HG03520 (cell line): ENCODE data around the gene FGD4.
"Not testable (repeated sequence)": the region's sequence is repeated elsewhere in the genome, so short reads cannot be mapped to it uniquely, and the experiment has no call there.

Experiments used
- ATAC-seq: cut with Tn5 transposase; IDR thresholded peaks from one replicate; pipeline ENCODE4 v1.9.1; 2021; ENCODE audit warnings: mild to moderate bottlenecking, moderate library complexity; ENCODE audit not compliant: unreplicated experiment

FGD4 gene

DNA sequence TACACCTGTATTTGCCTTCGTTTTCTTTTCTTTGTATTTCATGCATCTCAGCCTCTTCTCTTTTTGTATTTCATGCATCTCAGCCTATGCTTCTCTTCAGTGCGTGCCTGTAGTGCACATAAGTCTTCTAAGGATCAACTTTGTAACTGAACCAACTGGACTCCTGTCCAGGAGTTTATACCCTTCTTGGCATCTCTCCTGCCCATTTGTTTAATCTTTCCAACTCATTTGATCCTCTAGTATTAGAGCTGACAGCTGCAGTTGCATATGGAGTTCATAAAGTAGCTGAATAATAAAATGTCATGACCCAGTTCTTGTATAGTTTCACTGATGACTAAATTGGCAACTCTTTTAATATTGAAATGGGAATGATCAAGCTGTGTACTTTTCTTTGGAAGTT, 89.7 kb downstream of the FGD4 start:
- ATAC-seq: no peak

DNA sequence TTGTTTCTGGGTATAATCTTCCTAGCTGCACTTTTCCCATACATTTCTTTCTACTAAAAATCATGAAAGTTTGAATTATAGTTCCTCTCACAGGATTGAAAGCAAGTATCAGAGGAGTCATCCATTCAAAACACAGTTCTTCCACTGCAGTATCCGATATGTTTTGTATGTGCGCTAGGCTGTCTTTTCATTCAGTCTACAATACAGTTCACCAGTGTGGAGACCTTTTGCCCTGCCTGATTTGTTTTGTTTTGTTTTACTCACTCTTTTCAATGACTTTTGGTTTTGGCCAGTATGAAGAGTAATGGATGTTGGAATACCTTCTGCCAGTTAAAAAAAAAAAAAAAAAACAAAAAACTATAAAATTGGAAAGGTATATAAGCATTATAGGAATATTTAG, 91.4 kb downstream of the FGD4 start:
- ATAC-seq: no peak

DNA sequence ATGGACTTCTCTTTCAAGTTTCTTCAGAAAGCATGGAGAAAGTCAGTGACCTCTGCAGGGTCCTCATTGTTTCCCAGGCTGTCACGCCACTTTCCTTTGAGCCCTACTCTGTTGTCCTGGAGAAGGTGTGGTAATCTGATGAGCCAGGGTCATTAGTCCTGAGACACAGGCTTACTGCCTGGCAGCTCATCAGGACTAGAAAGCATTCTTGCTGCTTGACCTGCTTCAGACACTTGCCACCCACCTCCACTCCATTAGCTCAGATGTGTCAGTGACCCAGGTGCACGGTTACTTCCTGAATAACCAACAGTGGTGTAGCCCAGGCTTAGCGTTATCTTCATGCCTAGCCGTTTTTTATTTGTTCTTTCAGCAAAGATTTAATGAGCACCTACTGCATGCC, 93.9 kb downstream of the FGD4 start:
- ATAC-seq: no peak

DNA sequence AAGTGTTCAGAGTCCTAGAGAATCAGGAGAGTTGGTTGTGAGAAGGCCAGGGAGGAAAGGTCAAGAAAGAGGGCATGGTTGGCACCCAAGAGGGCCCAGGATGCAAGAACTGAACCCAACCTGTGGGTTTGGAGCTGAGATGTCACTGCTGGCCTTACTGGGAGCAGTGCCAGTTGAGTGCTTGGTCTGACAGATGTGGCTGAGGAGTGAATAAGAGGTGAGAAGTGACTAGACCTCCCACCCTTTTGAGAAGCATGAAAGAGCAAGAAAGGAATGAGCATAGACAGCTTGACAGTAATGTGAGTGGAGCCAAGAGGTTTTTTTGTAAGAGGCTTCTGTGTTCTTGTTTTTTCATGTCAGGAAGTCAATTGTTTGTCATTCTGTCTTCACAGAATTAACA, 95.3 kb downstream of the FGD4 start:
- ATAC-seq: no peak

DNA sequence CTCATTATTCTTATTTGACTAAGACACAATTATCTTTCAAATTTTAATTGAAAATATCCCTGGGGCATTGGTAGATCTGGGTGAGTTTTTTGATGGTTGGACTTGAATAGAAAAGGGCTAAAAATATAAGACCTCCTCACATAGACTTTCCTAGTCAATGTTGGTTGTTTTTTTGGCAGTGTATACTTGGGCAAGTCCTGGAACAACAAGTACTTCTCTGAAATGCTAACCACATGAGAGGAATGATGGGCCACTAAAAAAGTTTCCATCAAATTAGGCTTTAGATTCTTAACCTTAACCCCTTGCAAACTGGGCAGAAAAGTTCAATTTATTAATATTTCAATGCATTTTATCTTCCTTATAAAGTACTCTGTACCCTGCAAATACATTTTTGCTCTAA, 97.6 kb downstream of the FGD4 start:
- ATAC-seq: no peak

DNA sequence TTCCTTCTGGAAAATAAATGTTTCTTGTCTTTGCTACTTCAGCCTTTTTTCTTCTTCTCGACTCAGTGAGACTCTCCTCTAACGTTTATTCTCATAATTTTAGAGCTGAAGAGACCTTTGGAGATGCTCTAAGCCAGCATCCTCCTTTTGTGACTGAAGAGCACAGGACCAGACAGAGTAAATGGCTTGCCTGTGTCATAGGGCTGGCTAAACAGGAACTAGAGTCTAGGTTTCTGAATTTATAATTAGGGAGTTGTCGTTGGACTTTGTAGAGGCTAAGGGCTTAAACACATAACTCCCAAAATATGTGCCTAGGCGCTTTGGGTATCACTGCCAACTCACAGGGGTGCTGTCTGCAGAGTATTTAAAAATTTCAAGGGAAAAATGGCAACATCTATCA, 98.5 kb downstream of the FGD4 start:
- ATAC-seq: no peak

DNA sequence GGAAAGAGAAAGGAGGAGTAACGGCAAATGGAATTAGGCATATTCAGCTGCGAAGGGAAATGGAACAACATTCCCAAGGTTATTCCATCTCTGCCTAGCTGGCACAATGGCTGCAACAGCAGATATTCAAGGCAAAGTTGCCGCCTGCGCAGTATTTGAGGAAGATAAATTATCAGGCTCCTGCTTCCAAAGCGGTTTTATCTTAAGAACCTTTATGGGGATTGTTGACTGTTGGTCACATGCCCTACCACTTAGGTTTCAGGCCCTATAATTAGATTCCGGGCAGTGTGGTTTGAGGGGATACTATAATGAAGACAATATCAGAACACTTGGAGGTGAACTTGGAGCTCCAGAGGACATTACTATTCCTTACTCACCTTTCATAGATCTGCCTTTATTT, 99.7 kb downstream of the FGD4 start:
- ATAC-seq: no peak

DNA sequence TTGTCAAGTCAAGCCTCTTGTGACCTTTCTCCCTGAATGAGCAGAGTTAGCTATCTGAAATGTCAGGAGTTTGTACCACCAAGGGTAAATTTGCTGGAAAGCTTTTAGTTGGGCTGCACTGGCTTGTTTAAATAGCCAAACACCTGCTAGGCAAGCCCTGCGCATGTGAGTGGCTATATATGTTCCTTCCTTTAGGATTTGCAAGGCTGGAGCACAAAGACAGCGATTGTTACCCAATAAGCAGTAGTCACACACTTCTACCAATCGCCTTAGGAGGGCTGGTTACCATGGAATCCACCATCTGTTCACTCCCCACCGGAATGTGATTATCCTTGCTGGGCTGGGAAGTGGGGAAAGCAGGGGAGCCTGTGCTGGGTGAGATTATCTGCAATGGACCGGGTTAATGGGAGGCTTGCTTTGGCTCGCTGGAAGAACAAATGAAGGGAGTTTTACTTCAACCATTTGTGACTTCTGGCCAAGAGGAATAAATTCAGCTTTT, 102.5 kb downstream of the FGD4 start:
- no peak for ATAC-seq

DNA sequence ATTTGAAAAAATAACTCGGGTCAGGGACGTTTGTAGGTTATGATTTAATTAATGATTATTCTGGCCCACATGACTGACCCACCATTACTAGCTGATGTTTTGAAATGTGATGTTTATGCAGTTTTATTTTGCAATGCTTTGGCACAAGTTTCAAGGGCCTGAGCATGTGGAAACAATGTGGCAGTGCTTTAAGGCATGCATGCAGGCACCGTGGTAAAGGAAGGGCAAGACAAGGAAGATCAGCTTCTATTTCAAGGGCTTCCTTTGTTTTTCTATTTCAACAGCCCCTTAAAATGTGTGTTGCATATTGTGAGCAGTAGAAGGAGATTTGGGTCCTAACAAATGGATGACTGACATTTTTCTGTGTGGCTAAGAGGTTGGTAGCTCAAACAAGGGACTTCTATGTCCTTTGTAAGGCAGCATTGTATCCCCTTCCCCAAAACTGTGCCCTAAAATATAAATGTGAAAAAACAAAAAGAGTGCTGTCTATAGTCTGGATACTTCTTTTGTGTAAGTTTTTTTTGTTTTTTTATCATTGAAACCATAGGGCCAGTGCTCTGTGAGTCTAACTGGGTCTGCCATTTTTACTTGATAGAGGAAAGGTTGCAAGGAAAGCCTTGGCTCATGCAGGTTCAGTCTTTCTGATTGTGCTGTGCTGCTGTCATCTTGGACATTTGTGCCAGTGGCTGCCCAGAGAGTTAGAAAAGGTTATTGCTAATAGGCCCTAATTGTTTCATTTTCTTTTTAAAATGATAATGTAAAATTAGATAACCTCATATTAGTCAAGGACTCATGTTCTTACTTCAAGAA, 103.5 kb downstream of the FGD4 start:
- ATAC-seq: no peak

DNA sequence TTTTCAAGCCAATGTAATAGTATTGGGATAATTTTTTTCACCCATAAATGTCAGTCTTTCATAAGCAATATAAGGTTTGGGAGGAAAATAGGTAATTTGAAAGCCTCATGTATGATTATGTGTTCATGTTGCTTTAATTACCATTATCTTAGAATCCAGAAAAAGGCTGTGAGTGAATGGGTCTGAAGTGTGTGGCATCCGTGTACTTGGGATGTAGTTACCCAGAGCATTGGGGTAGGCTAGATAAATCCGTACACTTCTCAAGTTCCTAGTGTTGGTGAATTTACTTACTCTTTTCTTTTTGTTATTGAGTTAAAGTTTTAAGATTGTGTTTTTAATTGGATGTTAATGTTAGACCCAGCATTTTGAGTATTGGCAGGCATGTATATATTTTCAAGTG, 104.4 kb downstream of the FGD4 start:
- no peak for ATAC-seq

DNA sequence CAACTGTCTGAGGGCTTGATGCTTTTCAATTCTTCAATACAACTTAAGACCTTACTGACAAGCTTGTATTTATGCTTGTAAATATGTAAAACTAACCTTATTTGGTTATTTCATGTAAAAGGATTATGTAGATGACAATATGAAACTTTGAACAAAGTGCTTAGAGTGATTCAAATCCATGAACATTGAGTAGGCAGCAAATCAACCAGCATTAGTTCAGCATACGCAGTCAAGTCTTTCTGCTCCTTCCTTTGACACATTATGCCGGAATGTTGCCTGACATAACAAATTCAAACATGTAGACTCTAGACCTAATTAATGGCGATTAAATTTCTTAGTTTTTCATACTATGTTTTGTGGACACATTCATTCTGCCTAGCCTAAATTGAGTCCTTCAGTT, 105.2 kb downstream of the FGD4 start:
- ATAC-seq: no peak

DNA sequence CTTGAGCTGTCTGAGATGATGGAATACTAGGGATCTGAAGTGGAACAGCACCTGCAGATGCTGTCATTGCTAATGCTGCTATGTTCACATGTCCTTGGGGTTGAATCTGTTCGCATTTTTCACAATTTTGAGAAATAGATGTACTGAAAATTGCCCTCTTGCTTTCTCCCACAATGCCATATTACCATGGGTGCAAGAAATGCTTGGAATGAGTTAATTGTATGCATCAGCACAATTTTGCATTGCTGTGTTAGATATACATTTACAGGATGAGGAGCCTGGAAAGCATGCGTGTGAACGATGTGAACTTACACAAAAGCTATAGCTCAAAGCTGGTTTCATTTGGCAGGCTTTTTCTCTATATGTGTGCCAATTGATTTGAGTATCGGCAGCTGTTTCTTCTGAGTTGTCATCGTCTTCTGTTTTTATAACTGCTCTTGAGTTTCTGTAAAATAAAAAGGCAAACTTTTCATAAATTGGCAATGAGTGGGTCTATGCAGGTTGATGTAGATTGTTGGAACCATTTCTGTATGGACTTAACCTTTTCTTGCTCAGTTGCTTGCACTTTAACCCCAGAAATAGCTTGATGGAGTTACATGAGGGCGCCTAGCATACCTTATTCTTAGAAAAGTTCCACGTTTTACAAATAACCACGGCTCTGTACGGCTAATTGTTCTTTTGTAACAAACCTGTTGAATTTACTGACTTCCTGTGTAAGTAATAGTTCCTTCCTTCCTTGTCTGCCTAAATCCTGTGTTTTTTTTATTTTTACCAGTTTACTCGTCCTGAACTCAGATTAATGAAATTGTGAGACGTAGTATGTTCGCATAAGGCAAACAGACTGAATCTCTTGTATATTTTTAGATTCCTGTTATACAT, 105.9 kb downstream of the FGD4 start:
- no peak for ATAC-seq

DNA sequence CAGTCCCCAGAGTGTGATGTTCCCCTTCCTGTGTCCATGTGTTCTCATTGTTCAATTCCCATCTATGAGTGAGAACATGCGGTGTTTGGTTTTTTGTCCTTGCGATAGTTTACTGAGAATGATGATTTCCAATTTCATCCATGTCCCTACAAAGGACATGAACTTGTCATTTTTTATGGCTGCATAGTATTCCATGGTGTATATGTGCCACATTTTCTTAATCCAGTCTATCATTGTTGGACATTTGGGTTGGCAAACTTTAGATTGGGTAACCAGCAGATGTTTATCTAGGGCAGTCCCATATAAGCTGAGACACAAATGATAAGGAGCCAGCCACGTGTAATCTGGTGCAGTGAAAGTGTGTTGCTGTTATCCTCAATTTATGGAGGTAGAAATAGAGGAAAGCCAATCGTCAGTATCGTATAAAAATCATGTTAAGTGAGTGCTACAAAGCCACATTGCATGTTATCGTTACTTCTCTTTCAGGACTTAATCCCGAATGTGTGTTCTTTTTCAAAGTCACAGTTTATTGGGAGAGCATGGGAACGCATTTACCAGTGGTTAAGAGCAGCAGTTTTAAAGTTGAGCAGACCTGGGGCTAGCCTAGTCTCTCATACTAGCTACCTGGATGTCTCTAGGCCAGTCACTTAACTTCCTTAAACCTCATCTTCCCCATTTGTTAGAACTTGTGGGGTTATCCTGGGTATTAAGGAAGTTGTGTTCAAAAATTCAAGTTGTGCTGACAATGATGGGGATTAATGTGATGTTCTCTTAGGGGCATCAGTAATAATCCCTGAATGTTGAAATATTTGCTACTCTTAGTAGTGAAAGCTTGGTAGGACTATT, 108.0 kb downstream of the FGD4 start:
- ATAC-seq: not testable (repeated sequence)

DNA sequence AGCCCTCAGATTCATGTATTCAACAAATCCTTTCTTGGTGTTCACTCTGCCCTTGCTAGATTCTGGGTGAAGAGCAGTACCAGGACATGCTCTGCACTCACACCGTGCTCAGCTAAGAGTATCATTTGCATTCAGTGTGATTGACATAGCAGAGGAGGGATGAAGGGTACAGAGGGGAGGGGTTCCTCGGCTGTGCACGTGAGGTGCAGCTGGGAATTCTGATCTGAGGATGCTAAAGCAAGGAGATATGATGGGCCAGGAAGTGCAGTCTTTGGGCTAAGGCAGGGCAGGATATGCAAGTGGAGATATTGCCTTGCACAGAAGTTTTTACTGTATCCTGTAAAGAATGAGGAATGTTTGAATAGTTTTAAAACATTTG, 108.6 kb downstream of the FGD4 start:
- no peak for ATAC-seq

DNA sequence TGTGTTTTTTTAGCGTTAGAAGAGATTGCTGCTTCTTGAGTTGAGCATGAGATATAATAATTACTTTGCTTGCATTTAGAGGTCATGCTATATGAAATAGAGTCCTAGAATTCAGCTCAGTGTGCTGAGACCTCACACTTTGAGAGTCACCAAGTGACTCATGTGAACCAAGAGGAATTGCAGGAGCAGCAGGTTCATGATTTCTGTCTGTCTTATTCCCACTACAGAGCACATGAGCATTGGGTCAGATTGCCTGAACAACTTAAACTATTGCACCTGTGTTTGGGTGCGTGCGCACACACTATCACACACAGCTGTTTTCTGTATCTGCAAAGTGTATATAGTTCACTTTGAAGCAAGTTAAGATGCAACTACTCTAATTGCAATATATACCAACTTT, 109.3 kb downstream of the FGD4 start:
- ATAC-seq: no peak

DNA sequence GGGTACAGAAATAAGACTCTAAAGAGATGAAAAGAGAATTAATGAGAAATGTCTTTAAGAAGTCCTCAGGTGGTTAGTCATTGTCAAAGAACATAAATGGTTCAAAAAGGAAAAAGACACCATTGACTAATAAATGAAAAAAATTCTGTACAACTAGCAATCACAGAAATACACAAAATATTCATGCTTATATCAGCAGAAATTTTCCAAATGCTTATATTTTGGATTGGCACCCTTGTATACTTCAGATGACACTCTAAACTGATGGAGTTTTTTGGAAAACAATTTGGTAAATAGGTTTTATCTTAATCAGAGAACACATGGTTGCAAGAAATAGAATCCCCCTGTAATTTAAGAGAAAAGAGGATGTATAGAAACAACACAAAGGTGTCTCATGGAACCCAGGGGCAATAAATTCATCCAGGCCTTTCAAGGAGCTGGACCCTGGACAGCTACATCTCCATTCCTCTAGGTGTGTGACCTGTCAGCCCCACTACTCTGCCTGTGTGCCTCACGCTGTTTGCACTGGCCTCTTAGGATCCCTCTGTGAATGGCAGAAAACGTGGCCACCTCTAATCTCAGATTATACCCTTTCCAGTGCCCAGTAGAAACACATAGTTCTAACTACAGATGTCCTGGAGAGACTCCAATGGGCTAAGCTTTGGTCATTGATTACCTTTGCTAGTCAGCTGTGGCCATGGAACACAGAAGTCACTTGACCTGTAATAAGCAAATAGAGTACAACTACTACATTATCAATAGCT, 110.2 kb downstream of the FGD4 start:
- ATAC-seq: no peak

DNA sequence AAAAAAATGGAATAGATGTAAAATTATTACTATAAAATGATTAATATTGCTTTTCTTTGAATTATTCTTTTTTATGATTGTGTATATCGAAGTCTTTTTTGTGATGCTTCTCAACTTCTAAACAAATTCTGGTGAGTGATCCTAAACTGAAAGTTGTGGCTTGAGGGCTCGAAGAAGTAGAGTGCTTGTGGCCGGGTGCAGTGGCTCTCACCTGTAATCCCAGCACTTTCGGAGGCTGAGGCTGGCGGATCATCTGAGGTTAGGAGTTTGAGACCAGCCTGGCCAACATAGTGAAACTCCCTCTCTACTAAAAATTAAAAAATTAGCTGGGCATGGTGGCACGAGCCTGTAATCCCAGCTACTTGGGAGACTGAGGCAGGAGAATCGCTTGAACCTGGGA, 112.6 kb downstream of the FGD4 start:
- not testable (repeated sequence) for ATAC-seq

DNA sequence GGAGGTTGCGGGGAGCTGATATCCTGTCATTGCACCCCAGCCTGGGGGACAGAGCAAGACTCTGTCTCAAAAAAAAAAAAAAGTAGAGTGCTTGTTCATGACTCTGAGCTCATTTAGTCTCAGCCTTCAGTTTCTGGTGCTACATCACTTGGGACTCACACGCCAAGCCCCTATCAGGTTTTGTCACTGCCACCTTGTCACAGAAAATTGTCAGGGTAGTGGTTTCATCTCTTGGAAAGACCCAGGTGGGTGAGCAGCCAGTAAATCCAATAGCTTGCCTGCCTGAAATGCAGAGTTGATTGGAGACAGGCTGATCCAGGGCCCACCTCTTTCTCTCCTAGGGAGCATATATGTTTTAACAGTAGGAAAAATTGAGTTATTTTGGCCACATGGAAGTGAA, 113.0 kb downstream of the FGD4 start:
- no peak for ATAC-seq

DNA sequence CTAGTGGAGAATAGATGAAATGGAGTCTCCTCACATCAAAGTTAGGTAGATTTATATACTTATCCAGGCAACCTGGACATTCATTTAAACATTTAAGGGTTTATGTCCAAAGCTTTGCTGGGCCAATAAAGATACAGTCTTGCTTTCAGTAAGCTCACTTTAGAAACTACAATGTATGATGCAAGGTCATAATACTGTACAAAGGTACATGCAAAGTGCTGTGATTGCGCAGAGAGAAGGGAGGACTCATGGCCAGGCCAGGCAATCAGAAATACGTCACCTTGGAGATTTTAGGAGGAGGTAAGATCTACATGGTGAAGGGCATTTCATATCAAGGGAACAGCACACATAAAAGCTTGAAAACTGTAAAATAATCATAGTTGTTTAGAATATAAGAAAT, 113.6 kb downstream of the FGD4 start:
- no peak for ATAC-seq

DNA sequence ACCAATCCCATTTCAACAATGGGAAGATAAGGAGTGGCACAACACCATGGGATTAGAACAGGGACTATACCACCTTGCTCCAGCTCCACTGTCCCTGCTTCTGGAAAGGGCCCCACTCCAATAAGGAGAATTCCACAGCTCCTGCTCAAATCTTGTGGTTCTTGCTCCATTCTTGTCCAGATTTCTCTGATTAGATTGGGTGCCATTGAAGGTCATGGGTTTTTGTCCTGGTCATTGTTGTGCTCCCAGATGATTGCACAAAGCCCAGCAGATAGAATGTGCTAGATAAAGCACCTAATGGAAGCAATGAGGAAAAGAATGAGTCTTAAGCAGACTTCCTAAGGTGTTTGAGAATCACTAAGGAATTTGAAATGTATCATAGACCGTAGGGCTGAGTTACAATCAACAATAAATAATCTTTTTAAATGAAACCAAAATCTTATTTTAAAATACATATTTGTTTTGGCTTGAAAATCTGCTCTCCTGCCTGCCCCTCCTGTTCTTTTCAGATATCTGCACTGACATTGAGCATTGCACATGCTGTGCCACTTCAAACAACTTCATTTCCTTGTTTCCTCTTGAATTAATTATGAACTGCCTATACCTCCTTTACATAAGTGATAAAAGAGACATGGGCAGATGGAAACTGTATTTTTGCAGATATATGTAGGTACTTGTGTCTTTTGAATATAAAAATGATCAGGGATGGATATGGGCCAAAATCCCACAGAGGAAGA, 115.9 kb downstream of the FGD4 start:
- ATAC-seq: no peak
